GM12878 (cell line): ENCODE measurements around the gene BTK. TPM values are rescaled to one million over a fixed set of nuclear protein-coding genes. Genes with fewer than 3 reads are reported as not detected.

Source experiments
- CEBPB ChIP-seq, 2 experiments: fragments of 150-350 bp in 1 of 2; IDR thresholded peaks; 2 replicates each; pipeline ENCODE4 v1.6.1; 2012 to 2014; ENCODE audit warnings: low read depth in 2 of 2, low read length in 2 of 2, borderline replicate concordance in 1 of 2, inconsistent platforms in 1 of 2
- CUX1 ChIP-seq: IDR thresholded peaks from 2 replicates; pipeline ENCODE4 v1.6.1; 2012; ENCODE audit warnings: improper control_type of control experiment, low read depth, low read length; ENCODE audit not compliant: insufficient replicate concordance
- EP300 ChIP-seq, 2 experiments: fragments of 150-350 bp in 1 of 2; IDR thresholded peaks; 2 replicates each; pipeline ENCODE4 v1.6.1; 2011 to 2012; ENCODE audit warnings: low read depth in 2 of 2, low read length in 2 of 2, borderline replicate concordance in 1 of 2, improper control_type of control experiment in 1 of 2, inconsistent platforms in 1 of 2; ENCODE audit not compliant: control insufficient read depth in 1 of 2
- EZH2 ChIP-seq: IDR thresholded peaks from 2 replicates; pipeline ENCODE4 v1.6.1; 2012; ENCODE audit warnings: low read depth, mild to moderate bottlenecking, control low read depth, inconsistent platforms, low read length, borderline replicate concordance; ENCODE audit not compliant: control insufficient read depth
- JUND ChIP-seq: IDR thresholded peaks from 2 replicates; pipeline ENCODE4 v1.6.1; 2012; ENCODE audit warnings: low read depth, mild to moderate bottlenecking, low read length, improper control_type of control experiment, moderate library complexity
- KLF5 ChIP-seq: fragments of 450-650 bp; IDR thresholded peaks from 2 replicates; pipeline ENCODE4 v1.6.1; 2014; ENCODE audit warnings: mild to moderate bottlenecking; ENCODE audit not compliant: partially characterized antibody
- NR2C2 ChIP-seq: IDR thresholded peaks from 2 replicates; pipeline ENCODE4 v1.6.1; 2011; ENCODE audit warnings: borderline replicate concordance, low read depth; ENCODE audit not compliant: control insufficient read depth, insufficient read length
- NR2F1 ChIP-seq: fragments of 450-650 bp; conservative IDR thresholded peaks from 2 replicates; pipeline ENCODE4 v1.6.1; 2017; ENCODE audit warnings: mild to moderate bottlenecking
- RELB ChIP-seq: fragments of 450-650 bp; IDR thresholded peaks from 2 replicates; pipeline ENCODE4 v1.6.1; 2017; ENCODE audit warnings: low read depth, mild to moderate bottlenecking, moderate library complexity
- REST ChIP-seq: IDR thresholded peaks from 2 replicates; pipeline ENCODE4 v1.6.1; 2012; ENCODE audit warnings: mild to moderate bottlenecking, low read depth, low read length
- SP1 ChIP-seq: IDR thresholded peaks from one replicate; pipeline ENCODE4 v1.6.1; 2011; ENCODE audit warnings: low read depth, low read length
- USF1 ChIP-seq: IDR thresholded peaks from 2 replicates; pipeline ENCODE4 v1.6.1; 2011; ENCODE audit warnings: borderline replicate concordance, low read depth, mild to moderate bottlenecking, moderate library complexity, mixed read lengths, low read length; ENCODE audit not compliant: insufficient read depth; ENCODE audit errors: extremely low read length
- USF2 ChIP-seq: IDR thresholded peaks from 2 replicates; pipeline ENCODE4 v1.6.1; 2011; ENCODE audit warnings: low read depth, low read length, improper control_type of control experiment, borderline replicate concordance
- YY1 ChIP-seq: IDR thresholded peaks from 2 replicates; pipeline ENCODE4 v1.6.1; 2011; ENCODE audit warnings: low read depth, mild to moderate bottlenecking, low read length
- ZSCAN29 ChIP-seq: fragments of 450-650 bp; IDR thresholded peaks from 2 replicates; pipeline ENCODE4 v1.6.1; 2017; ENCODE audit warnings: mild to moderate bottlenecking, moderate library complexity
- polyA plus RNA-seq, 11 experiments: library from polyadenylated mRNA; depleted of rRNA in 4 of 11; unstranded in 6 of 11; stranded (reverse) in 5 of 11; fragments of >200 nt; fragmentation: Nextera tagmentation in 4 of 11; fragmentation: Illumina TruSeq in 1 of 11; extraction: Ambion mirVana in 4 of 11; extraction: Trizol in 1 of 11; gene quantifications; 1 replicate in 1 of 11; 2 replicates in 10 of 11; pipeline versions ENCODE4 v1.2.1 to v1.2.3, GENCODE V29; 2011 to 2016; ENCODE audit warnings: inconsistent platforms in 2 of 11, missing spikeins in 2 of 11, low read depth in 1 of 11
- total RNA-seq, 4 experiments: library from RNA; depleted of rRNA in 3 of 4; stranded (reverse); fragments of >200 nt in 3 of 4; fragmentation: Illumina TruSeq in 1 of 4; extraction: Trizol in 1 of 4; gene quantifications; 2 replicates each; pipeline versions ENCODE4 v1.2.1 to v1.2.3, GENCODE V29; 2013 to 2021

BTK gene
- total and polyA plus RNA-seq, 10 of the 15 experiments (the other 5 are each of a cell fraction or from before 2014, with no cell fraction given) = 24.0 to 154 (median 88.9) TPM

- TF ChIP-seq REST (no peak; the same call in 1 of the 2 replicates), JUND (no peak), USF2 (no peak), NR2C2 (no peak), EP300 (IDR thresholded peaks at IDR 0.05; ENCODE audit: borderline replicate concordance in 1 of 2, control insufficient read depth in 1 of 2, low read depth in 2 of 2, low read length in 2 of 2) (no peak), CEBPB (IDR thresholded peaks at IDR 0.05; ENCODE audit: borderline replicate concordance in 1 of 2, low read depth in 2 of 2, low read length in 2 of 2) (no peak), KLF5 (no peak), SP1 (no peak), EZH2 (no peak), NR2F1 (0 out of 2 replicates have a peak, but pooled peaks have one; percentile 35), ZSCAN29 (no peak), USF1 (no peak), RELB (peak; percentile 61), YY1 (peak; percentile 64), CUX1 (no peak)
Measured at GRCh38 chrX:101390664-101391525, 4.9 kb upstream of the BTK start, which contains the start of gene RPL36A (continued).
